Activated naive CD8-positive, alpha-beta T cell treated with anti-CD3 and anti-CD28 coated beads, Interleukin-2, amount 50 U/mL, for 24 hours (primary cell): ENCODE results near the gene RASSF4.

ENCODE experiments used
- ATAC-seq: fragments of 150-1000 bp; cut with Tn5 transposase; one replicate; pipeline ENCODE4 v1.10.0; 2021
- DNase-seq: peaks from one replicate; pipeline ENCODE4 v3.0.0; 2021
- H3K27ac Mint-ChIP-seq: one replicate; pipeline ENCODE4 v1.8.0; 2021; ENCODE audit warnings: mild to moderate bottlenecking, mixed read lengths
- H3K27me3 Mint-ChIP-seq: one replicate; pipeline ENCODE4 v1.8.0; 2021; ENCODE audit warnings: mixed read lengths
- H3K36me3 Mint-ChIP-seq: one replicate; pipeline ENCODE4 v1.8.0; 2021; ENCODE audit warnings: low read depth, mixed read lengths
- H3K4me1 Mint-ChIP-seq: one replicate; pipeline ENCODE4 v1.8.0; 2021; ENCODE audit warnings: mixed read lengths
- H3K4me3 Mint-ChIP-seq: one replicate; pipeline ENCODE4 v1.8.0; 2021; ENCODE audit warnings: mild to moderate bottlenecking, moderate library complexity, mixed read lengths
- H3K9me3 Mint-ChIP-seq: one replicate; pipeline ENCODE4 v1.8.0; 2021; ENCODE audit warnings: mixed read lengths

The RASSF4 gene

DNA sequence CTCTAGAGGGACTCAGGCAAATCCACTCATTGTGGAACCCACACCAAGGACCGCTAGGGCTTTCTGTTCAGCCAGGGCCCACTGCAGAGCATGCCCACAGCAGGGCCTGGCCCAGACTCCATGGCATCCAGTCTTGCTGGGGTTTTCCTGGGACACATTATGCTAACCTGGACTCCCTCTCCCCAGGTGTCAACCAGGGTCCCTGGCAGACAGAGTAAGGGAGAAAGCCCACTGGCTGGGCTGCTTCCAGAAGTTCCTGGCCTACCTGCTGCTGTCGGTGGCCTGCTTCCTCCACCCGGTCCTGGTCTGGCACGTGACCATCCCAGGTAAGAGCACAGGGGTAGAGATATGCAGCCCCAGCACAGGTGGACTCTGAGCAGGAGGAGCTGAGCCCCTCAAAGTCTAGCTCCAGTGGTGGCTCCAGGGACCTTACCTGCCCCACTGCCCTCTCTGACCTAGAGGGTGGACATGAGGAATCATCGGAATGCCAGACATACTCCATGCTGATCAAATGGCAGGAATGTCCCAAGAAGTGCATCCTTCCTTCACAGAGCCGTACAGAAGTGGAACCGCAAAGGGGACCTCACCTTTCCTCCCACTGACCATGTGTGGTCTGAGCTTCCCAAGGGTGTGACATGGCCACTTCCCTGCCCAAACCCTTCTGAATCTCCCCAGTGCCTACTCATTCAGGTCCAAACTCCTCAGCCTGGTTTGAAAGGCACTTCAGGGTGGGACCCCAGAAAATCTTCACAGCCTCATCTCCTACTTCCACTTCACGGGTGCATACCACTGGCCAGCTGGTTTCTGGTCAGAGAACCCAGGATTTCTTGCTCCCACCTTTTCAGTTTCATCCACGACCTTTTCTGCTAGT is 25.9 kb upstream of the RASSF4 start:
- H3K9me3 Mint-ChIP-seq: no peaks in the 10 kb centered on the region
- no peaks in the 10 kb centered on the region for H3K36me3 Mint-ChIP-seq
- H3K4me1 Mint-ChIP-seq: peaks cover 6% of the 10 kb centered on the region
- peaks cover 2% of the 10 kb centered on the region for H3K27me3 Mint-ChIP-seq
- no peak overlapping the region for H3K4me3 Mint-ChIP-seq
- no peak overlapping the region for H3K27ac Mint-ChIP-seq
- DNase-seq: no peak
- no peak for ATAC-seq

GRCh38 chr10:44934416-44935200 is 25.0 kb upstream of the RASSF4 start:
- Mint-ChIP-seq H3K9me3 (no peaks in the 10 kb centered on the region), H3K4me1 (peaks cover 6% of the 10 kb centered on the region), H3K27me3 (peaks cover 3% of the 10 kb centered on the region), H3K36me3 (no peaks in the 10 kb centered on the region), H3K4me3 (no peak overlapping the region), H3K27ac (no peak overlapping the region)
- DNase-seq: no peak
- ATAC-seq: no peak

GRCh38 chr10:44935201-44935965 is 24.2 kb upstream of the RASSF4 start:
- no peak for ATAC-seq
- H3K27me3 Mint-ChIP-seq: peaks cover 7% of the 10 kb centered on the region
- peaks cover 4% of the 10 kb centered on the region for H3K9me3 Mint-ChIP-seq
- no peak overlapping the region for H3K27ac Mint-ChIP-seq
- peaks cover 6% of the 10 kb centered on the region for H3K4me1 Mint-ChIP-seq
- no peak for DNase-seq
- no peaks in the 10 kb centered on the region for H3K36me3 Mint-ChIP-seq
- H3K4me3 Mint-ChIP-seq: no peak overlapping the region

- Mint-ChIP-seq H3K36me3 (no peaks in the 10 kb centered on the region), H3K27ac (no peak overlapping the region), H3K4me3 (no peak overlapping the region), H3K4me1 (peaks cover 6% of the 10 kb centered on the region), H3K9me3 (peaks cover 4% of the 10 kb centered on the region), H3K27me3 (peaks cover 7% of the 10 kb centered on the region)
- no peak for ATAC-seq
- no peak for DNase-seq
These were observed 23.7 kb upstream of the RASSF4 start for GRCh38 chr10:44935966-44936295.

DNA sequence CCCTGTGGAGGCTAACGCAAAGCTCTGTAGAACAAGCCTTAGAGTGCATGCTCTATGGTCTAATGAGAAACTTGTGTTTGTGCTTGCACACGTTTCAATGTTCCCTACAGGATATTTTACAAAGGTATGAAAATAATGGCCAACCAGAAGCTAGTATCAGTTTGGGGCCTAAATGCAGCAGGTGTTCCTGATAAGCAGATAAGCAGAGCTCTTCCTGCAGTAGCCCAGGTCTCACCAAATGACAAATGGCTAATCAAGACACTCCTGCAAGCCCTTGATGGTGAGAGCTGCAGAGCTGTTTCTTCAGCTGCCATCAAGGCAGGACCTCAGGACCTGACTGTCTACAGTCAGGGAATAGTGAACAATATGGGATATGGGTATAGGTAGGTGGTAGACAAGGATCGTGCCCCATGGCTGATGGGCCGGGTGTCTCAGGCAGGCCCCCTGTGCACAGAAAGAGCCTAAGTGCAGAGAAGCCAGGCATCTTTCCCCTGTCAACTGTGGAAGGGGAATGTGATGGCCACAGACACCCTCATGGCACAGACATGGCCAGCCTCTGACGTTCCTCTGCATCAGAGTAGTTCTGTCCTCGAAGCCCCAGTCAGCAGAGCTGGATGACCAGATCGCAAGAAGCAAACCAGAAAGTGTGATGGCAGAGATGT is 23.2 kb upstream of the RASSF4 start:
- ATAC-seq (no peak), DNase-seq (no peak)
- Mint-ChIP-seq H3K36me3 (no peaks in the 10 kb centered on the region), H3K27me3 (peaks cover 9% of the 10 kb centered on the region), H3K27ac (no peak overlapping the region), H3K9me3 (peaks cover 4% of the 10 kb centered on the region), H3K4me1 (peaks cover 6% of the 10 kb centered on the region), H3K4me3 (no peak overlapping the region)

- ATAC-seq: no peak
These were observed 22.2 kb upstream of the RASSF4 start for GRCh38 chr10:44937196-44938005.

DNA sequence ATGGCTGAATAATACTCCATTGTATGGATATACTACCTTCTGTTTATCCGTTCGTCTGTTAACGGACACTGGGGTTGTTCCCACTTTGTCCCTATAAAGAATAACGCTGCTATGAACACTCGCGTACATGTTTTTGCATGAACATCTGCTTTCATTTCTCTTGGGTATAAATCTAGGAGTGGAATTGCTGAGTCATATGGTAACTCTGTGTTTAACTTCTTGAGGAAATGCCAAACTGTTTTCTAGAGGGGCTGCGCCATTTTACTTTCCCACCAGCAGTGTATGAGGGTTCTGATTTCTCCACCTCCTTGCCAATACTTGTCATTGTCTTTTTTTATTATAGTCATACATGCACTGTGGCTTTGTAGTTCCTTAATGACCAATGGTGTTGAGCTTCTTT is 20.6 kb upstream of the RASSF4 start:
- Mint-ChIP-seq H3K4me3 (no peak overlapping the region), H3K27ac (no peak overlapping the region), H3K4me1 (peaks cover 6% of the 10 kb centered on the region), H3K27me3 (peaks cover 14% of the 10 kb centered on the region), H3K9me3 (peaks cover 5% of the 10 kb centered on the region), H3K36me3 (no peaks in the 10 kb centered on the region)
- ATAC-seq: no peak
- no peak for DNase-seq

More at GRCh38 chr10:44937196-44938005, 22.2 kb upstream of the RASSF4 start:
- H3K4me1 Mint-ChIP-seq: peaks cover 6% of the 10 kb centered on the region
- peaks cover 14% of the 10 kb centered on the region for H3K27me3 Mint-ChIP-seq
- H3K27ac Mint-ChIP-seq: no peak overlapping the region
- H3K9me3 Mint-ChIP-seq: peaks cover 4% of the 10 kb centered on the region
- DNase-seq: no peak
- no peak overlapping the region for H3K4me3 Mint-ChIP-seq
- H3K36me3 Mint-ChIP-seq: no peaks in the 10 kb centered on the region

- H3K9me3 Mint-ChIP-seq: peaks cover 14% of the 10 kb centered on the region
- no peak overlapping the region for H3K4me3 Mint-ChIP-seq
- no peak for DNase-seq
- no peak for ATAC-seq
- peaks cover 3% of the 10 kb centered on the region for H3K4me1 Mint-ChIP-seq
- H3K27ac Mint-ChIP-seq: no peak overlapping the region
- no peaks in the 10 kb centered on the region for H3K36me3 Mint-ChIP-seq
- peaks cover 12% of the 10 kb centered on the region for H3K27me3 Mint-ChIP-seq
These were observed 19.8 kb upstream of the RASSF4 start for GRCh38 chr10:44939691-44940401.

DNA sequence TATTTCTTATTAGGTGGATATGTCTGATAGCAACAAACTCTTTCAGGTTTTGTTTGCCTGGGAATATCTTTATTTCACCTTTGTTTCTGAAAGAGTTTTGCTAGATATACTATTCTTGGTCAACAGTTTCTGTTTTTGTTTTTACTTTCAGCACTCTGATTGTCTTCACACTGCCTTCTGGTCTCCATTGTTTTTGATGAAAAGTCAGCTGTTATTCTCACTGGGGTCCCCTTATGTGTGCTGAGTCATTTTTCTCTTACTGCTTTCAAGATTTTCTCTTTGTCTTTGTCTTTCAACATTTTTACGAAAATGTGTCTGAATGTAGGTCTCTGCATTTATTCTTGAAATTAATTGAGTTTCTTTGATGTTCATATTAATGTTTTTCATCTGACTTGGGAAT is 15.2 kb upstream of the RASSF4 start:
- ATAC-seq: no peak
- no peak for DNase-seq
- Mint-ChIP-seq H3K9me3 (peaks cover 19% of the 10 kb centered on the region), H3K27ac (no peak overlapping the region), H3K36me3 (peaks cover 2% of the 10 kb centered on the region), H3K27me3 (peaks cover 14% of the 10 kb centered on the region), H3K4me3 (no peak overlapping the region), H3K4me1 (peaks cover 19% of the 10 kb centered on the region)

DNA sequence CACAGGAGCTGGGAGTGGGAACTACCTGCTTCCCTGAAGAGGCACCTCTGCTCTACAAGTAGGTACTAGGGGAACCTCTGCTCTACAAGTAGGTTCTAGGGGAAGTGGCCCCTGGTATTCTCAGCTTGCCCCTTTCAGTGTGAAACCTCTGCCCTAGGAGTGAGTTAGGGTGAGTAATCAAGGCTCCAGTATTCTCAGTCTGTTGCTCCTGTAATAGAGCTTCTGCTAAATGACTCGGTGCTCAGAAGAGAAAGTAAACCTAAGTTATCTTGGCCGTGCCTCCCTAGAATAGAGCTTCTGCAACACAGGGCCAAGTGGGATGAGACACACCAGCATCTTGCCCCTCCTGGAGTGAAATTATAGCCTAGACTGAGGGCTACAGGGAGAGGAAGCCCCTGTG is 13.4 kb upstream of the RASSF4 start:
- Mint-ChIP-seq H3K36me3 (peaks cover 2% of the 10 kb centered on the region), H3K27ac (no peak overlapping the region), H3K4me1 (peaks cover 19% of the 10 kb centered on the region), H3K27me3 (peaks cover 9% of the 10 kb centered on the region), H3K9me3 (peaks cover 14% of the 10 kb centered on the region), H3K4me3 (no peak overlapping the region)
- ATAC-seq (peak; percentile 43), DNase-seq (no peak)

GRCh38 chr10:44947371-44948152 is 12.0 kb upstream of the RASSF4 start:
- no peak overlapping the region for H3K27ac Mint-ChIP-seq
- peaks cover 2% of the 10 kb centered on the region for H3K36me3 Mint-ChIP-seq
- ATAC-seq: peak; percentile 51
- H3K27me3 Mint-ChIP-seq: peaks cover 2% of the 10 kb centered on the region
- peak overlapping the region; percentile 16 for H3K4me3 Mint-ChIP-seq
- H3K9me3 Mint-ChIP-seq: peaks cover 14% of the 10 kb centered on the region
- DNase-seq: no peak
- peaks cover 19% of the 10 kb centered on the region for H3K4me1 Mint-ChIP-seq

- Mint-ChIP-seq H3K9me3 (peaks cover 14% of the 10 kb centered on the region), H3K4me3 (no peak overlapping the region), H3K36me3 (peaks cover 2% of the 10 kb centered on the region), H3K4me1 (peaks cover 19% of the 10 kb centered on the region), H3K27ac (no peak overlapping the region), H3K27me3 (peaks cover 2% of the 10 kb centered on the region)
- DNase-seq (no peak), ATAC-seq (no peak)
These were observed 11.0 kb upstream of the RASSF4 start for GRCh38 chr10:44948642-44949041.
